ENCODE data around the gene ZNF564.
A peak's percentile ranks its signal among the peaks of the same experiment; 100 is the strongest.
"Not testable (repeated sequence)": the region's sequence is repeated elsewhere in the genome, so short reads cannot be mapped to it uniquely, and the experiment has no call there.

ZNF564 gene

DNA sequence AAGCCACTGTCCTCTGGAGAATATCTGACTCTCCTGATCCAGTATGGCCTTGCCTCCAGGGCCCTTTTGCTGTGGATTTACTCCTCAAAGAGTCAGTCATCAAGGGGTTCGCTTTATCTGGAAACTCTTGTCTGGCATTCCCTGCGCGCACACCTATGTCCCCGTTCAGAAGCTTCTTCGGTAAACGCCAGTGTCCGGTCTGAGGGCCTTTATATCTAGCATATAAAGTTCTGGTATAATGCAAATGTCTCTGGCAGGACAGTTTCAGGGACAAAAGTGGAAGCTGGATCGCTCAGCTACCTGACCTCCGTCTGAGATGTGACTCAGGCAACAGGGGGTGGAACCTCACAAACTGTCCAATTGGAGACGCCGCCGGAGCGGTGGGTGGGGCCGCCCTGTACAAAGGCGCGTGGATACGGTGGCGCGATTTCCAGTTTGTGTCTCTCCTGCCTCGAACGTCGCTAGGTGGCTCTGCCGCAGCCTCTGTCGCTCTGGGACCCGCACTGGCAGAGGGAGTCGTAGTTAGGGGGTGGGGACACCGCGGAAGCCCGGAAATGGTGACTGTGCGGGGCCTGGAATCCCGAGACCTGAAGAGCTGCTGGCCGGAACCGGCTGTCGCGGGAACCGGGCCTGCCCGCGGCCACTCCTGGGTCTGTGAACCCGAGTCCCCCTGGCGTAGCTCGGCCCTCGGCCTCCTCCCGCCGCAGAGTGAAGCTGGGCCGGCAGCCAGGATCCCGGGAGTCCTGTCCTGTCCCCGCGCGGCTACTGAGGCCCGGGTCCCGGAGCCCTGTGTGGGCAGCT is 56.1 kb downstream of the ZNF564 start:
- DNase-seq = peak; percentile 80

DNA sequence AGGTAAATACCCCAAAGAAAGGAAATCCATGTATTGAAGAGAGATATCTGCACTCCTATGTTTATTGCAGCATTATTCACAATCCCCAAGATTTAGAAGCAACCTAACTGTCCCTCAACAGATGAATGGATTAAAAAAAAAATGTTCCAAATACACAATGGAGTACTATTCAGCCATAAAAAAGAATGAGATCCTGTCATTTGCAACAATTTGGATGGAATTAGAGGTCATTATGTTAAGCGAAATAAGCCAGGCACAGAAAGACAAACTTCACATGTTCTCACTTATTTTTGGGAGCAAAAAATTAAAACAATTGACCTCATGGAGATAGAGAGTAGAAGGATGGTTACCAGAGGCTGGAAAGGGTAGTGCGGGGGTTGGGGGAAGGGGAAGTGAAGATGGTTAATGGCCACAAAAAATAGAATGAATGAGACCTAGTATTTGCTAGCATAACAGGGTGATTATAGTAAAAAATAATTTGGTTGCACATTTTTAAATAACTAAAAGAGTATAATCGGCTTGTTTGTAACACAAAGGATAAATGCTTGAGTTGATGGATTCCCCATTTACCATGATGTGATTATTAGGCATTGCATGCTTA is 56.9 kb downstream of the ZNF564 start:
- no peak for DNase-seq

DNA sequence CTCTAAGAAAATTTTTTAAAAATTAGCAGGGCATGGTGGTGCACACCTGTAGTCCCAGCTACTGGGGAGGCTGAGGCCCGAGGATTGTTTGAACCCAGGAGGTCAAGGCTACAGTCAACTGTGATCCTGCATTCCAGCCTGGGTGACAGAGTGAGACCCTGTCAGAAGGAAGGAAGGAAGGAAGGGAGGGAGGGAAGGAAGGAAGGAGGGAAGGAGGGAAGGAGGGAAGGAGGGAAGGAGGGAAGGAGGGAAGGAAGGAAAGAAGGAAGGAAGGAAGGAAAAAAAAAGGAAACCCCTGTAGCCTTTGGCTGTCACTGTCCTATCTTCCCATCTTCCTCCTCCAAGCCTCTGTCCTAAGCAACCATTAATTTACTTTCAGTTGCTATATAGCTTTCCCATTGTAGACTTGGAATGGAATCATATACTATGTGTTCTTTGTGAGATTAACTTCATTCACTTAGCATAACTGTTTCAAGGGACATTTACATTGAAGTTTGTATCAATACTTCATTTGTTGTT is 65.0 kb downstream of the ZNF564 start:
- not testable (repeated sequence) for DNase-seq

DNA sequence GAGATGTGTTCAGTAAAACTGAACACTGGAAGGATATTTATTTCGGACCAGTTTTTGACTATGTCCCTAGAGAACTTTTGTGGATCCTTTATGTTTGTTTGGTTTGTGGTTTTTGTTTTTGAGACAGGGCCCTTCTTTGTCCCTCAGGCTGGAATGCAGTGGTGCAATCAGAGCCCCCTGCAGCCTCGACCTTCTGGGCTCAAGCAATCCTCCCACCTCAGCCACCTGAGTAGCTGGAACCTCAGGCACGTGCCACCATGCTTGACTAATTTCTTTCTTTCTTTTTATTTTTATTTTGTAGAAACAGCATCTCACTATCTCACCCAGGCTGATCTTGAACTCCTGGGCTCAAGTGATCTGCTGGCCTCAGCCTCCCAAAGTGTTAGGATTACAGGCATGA is 65.7 kb downstream of the ZNF564 start:
- DNase-seq = no peak

DNA sequence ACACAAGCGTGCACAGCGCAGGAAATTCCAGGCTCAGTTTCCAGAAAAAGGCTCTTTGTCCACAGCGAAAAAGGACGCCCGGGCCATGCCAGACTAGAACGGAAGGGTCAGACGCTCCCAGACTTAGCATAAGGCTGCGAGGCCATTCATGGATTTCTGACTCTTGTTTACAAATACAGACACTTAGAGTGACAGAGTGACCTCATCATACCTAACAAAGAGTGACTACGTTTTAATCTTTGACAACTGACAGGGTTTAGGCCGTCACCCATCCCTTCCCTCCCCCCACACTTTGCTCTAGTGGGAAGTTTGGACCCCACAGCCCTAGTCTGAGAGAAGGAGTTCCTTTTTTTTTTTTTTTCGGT is 66.2 kb downstream of the ZNF564 start:
- DNase-seq = no peak

DNA sequence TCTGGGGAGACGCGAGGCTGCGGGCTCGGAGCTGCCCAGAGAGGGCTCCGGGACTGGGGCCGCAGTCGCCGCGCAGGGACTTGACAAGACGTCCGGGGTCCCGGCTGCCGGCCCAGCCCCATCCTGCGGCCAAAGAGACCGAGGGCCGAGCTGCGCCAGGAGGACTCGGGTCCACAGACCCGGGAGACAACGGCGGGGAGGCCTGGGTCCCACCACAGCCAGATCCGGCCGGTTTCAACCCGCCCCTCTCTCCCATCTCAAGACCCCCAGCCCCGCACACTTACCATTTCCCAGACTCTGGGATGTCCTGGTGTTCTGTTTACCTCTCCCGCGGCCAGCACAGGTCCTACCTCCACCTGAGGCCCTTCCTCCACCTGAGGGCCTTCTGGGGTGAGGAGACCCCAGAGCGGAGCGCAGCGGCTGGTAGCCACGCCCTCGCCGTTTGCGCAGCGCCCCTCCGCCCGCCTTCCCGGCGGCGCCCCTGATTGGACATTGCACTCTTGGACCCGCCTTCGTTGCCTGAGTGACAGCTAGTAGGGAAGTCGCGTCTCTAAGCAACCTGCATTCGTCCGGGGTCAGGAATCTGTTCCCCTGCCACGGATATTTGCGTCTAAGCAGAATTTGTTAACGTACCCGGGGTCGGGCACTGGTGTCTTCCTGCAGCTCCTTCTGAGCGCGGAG is 66.8 kb downstream of the ZNF564 start, which contains the start of gene ZNF709:
TSS of gene ZNF709 (minus strand) at position 446 of the 681 bp plus-strand sequence. CDS start at position 287, 159 bp downstream.
- DNase-seq = peak; percentile 62

DNA sequence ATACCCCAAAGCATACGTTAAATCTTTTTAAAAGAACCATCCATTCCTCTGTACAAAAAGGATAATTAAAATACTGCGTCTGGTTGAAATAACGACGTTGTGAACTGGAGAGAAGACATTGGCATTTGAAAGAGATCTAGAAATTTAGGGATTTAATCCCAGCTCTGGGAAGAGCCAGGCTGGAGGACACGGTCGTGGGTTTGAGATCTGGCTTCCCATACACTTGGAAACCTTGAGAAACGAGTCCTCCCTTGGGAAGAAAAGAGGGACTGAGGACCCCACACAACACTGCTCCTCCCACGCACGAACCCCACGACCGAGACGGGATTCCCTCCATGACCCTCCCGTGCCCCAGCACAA is 67.3 kb downstream of the ZNF564 start:
- DNase-seq = no peak

DNA sequence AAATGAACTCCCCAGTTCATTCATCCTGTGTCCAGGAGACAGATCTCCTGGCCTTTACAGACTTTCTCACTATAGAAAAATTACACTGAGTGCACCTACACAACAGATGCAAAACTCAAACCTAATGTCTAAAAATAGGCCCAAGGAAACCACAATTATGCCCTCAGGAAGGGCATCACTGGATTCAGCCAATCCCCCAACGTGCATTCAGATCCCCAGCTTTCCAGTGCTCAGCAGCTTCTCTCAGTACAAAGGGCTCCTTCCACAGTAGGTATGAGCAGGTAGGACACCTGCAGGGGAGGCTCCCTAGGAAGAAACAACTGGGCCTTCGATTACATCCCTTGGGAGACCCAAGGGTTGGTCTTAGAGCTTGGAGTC is 68.8 kb downstream of the ZNF564 start:
- DNase-seq = no peak

DNA sequence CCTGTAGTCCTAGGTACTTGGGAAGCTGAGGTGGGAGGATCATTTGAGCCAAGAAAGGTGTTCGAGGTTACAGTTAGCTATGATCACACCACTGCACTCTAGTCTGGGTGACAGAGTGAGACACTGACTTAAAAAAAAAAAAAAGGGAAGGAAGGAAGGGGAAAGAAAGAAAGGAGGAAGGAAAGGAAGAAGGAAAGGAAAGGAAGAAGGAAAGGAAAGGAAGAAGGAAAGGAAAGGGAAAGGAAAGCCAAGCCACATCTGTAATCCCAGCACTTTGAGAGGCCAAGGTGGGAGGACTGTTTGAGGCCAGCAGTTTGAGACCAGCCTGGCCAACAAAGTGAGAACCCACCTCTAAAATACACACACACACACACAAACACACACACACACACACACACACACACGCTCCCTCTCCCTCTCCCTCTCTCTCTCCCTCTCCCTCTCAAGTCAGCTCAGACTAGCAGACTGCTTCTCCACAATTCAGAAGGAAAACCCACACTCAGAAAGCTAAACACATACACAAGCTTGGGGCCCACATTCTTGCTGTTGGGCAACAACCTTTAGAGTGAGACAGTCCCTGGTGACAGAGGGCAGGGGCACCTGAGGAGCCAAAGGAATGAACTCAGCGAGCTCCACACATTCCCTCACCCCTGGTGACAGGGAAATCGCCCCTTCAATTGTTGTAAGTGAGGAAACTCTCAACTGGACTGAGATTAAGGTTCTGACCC is 69.3 kb downstream of the ZNF564 start:
- DNase-seq = no peak

DNA sequence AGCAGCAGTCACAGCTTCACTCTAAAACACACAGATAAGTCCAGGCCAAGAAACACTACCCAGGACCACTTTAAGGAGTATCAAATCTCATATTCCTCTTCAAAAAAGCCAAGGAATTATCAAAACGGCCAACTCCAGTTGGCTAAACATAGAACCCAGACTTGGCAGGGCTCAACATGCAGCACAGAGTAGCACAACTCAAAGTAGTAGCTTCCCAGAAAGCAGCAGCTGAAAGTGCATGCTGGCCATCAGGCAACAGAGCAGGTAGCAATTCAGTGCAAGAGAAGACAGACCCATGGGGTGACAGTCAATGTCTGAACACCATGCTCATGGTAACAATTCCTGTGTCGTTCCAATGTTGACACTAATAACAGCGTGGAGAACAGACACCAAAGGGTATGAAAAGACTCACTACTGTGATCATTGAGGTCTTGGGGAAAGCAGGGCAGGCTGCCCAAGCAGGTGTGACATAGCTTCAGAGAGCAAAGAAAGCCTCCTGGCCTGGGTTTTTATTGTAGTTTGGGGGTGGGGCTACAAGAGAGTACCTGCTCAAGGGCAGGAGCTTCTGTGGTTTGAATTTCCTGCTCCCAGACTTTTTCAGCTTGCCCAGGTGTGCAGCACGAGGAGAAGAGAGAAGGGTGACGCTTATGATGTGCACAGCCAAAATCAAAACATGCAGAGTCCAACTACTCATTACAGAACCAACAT is 72.9 kb downstream of the ZNF564 start:
- DNase-seq = no peak

All from NCI-H2029 treated with DMSO at 0.1 percent for 48 hours (cell line).